HepG2 (cell line): ENCODE measurements around the gene NLRC5.

Experiments used
- ADNP ChIP-seq: sonication (generic); formaldehyde crosslinking; IDR thresholded peaks from 2 replicates; pipeline ENCODE4 v1.4.0; 2020; ENCODE audit warnings: missing genetic modification reagents
- CHD2 ChIP-seq: IDR thresholded peaks from 2 replicates; pipeline ENCODE4 v1.6.1; 2011; ENCODE audit warnings: low read depth, low read length, improper control_type of control experiment
- ERF ChIP-seq: IDR thresholded peaks from 2 replicates; pipeline ENCODE4 v1.6.1; 2018; ENCODE audit warnings: missing biosample characterization, missing genetic modification reagents
- KDM5B ChIP-seq: sonication (generic); formaldehyde crosslinking; IDR thresholded peaks from 2 replicates; pipeline ENCODE4 v1.4.0; 2020; ENCODE audit warnings: missing genetic modification reagents, mild to moderate bottlenecking, borderline replicate concordance
- MYC ChIP-seq: sonication (generic); formaldehyde crosslinking; IDR thresholded peaks from 2 replicates; pipeline ENCODE4 v1.9.0; 2021; ENCODE audit warnings: missing genetic modification reagents, borderline replicate concordance
- NR2F2 ChIP-seq: IDR thresholded peaks from 2 replicates; pipeline ENCODE4 v1.6.1; 2012; ENCODE audit warnings: low read depth, inconsistent platforms, borderline replicate concordance
- RFXAP ChIP-seq: sonication (generic); formaldehyde crosslinking; IDR thresholded peaks from 2 replicates; pipeline ENCODE4 v1.4.0; 2020; ENCODE audit warnings: missing genetic modification reagents, borderline replicate concordance
- SP1 ChIP-seq, 2 experiments: fragments of 450-650 bp in 1 of 2; sonication (generic) in 1 of 2; formaldehyde crosslinking in 1 of 2; IDR thresholded peaks; 2 replicates each; pipeline versions ENCODE4 v1.4.0 to v1.6.1; 2016 to 2020; ENCODE audit warnings: missing genetic modification reagents in 1 of 2
- ZSCAN20 ChIP-seq: sonication (generic); formaldehyde crosslinking; IDR thresholded peaks from 2 replicates; pipeline ENCODE4 v1.4.0; 2020; ENCODE audit warnings: missing genetic modification reagents, mild to moderate bottlenecking, borderline replicate concordance
- TF ChIP-seq, protein P1 (sequence below): sonication (generic); formaldehyde crosslinking; IDR thresholded peaks from 2 replicates; pipeline ENCODE4 v1.4.0; 2020; ENCODE audit warnings: missing genetic modification reagents
- TF ChIP-seq, protein P2 (sequence below): sonication (generic); formaldehyde crosslinking; IDR thresholded peaks from 2 replicates; pipeline ENCODE4 v1.5.0; 2020; ENCODE audit warnings: mild to moderate bottlenecking, missing genetic modification reagents, moderate library complexity
- TF ChIP-seq, protein P3 (sequence below): sonication (generic); formaldehyde crosslinking; IDR thresholded peaks from 2 replicates; pipeline ENCODE4 v1.8.1; 2023; ENCODE audit warnings: missing genetic modification reagents, inconsistent platforms, borderline replicate concordance
- TF ChIP-seq, protein P4 (sequence below): sonication (generic); formaldehyde crosslinking; IDR thresholded peaks from 2 replicates; pipeline ENCODE4 v1.4.0; 2020; ENCODE audit warnings: missing genetic modification reagents
- TF ChIP-seq, protein P5 (sequence below): sonication (generic); formaldehyde crosslinking; IDR thresholded peaks from 2 replicates; pipeline ENCODE4 v1.5.1; 2020; ENCODE audit warnings: missing genetic modification reagents, mild to moderate bottlenecking, borderline replicate concordance

DNA sequence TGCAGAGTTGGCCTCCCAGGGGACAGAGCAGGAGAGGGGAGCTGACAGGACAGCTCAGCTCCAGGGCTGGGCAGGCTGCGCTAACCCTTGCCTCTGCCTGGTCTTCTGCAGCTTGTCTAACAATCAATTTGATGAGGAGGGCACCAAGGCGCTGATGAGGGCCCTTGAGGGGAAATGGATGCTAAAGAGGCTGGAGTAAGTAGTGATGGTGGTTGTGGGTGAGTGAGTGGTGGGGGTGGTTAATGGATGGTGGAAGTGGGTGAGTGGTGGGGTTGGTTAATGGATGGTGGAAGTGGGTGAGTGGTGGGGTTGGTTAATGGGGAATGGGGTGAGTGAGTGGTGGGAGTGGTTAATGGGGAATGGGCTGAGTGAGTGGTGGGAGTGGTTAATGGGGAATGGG, 81.1 kb downstream of the NLRC5 start:
- TF ChIP-seq ERF (CRISPR knock-in tag): no peak
- TF ChIP-seq ADNP (CRISPR knock-in tag): no peak
- TF ChIP-seq, protein P1, sequence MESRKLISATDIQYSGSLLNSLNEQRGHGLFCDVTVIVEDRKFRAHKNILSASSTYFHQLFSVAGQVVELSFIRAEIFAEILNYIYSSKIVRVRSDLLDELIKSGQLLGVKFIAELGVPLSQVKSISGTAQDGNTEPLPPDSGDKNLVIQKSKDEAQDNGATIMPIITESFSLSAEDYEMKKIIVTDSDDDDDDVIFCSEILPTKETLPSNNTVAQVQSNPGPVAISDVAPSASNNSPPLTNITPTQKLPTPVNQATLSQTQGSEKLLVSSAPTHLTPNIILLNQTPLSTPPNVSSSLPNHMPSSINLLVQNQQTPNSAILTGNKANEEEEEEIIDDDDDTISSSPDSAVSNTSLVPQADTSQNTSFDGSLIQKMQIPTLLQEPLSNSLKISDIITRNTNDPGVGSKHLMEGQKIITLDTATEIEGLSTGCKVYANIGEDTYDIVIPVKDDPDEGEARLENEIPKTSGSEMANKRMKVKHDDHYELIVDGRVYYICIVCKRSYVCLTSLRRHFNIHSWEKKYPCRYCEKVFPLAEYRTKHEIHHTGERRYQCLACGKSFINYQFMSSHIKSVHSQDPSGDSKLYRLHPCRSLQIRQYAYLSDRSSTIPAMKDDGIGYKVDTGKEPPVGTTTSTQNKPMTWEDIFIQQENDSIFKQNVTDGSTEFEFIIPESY (CRISPR knock-in tag): no peak
- no peak for TF ChIP-seq KDM5B (CRISPR knock-in tag)
- no peak for TF ChIP-seq CHD2
- TF ChIP-seq MYC (CRISPR knock-in tag): no peak
- TF ChIP-seq ZSCAN20 (CRISPR knock-in tag): no peak
- no peak for TF ChIP-seq RFXAP (CRISPR knock-in tag)
- TF ChIP-seq, protein P2, sequence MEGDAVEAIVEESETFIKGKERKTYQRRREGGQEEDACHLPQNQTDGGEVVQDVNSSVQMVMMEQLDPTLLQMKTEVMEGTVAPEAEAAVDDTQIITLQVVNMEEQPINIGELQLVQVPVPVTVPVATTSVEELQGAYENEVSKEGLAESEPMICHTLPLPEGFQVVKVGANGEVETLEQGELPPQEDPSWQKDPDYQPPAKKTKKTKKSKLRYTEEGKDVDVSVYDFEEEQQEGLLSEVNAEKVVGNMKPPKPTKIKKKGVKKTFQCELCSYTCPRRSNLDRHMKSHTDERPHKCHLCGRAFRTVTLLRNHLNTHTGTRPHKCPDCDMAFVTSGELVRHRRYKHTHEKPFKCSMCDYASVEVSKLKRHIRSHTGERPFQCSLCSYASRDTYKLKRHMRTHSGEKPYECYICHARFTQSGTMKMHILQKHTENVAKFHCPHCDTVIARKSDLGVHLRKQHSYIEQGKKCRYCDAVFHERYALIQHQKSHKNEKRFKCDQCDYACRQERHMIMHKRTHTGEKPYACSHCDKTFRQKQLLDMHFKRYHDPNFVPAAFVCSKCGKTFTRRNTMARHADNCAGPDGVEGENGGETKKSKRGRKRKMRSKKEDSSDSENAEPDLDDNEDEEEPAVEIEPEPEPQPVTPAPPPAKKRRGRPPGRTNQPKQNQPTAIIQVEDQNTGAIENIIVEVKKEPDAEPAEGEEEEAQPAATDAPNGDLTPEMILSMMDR (CRISPR knock-in tag): no peak
- TF ChIP-seq, protein P3, sequence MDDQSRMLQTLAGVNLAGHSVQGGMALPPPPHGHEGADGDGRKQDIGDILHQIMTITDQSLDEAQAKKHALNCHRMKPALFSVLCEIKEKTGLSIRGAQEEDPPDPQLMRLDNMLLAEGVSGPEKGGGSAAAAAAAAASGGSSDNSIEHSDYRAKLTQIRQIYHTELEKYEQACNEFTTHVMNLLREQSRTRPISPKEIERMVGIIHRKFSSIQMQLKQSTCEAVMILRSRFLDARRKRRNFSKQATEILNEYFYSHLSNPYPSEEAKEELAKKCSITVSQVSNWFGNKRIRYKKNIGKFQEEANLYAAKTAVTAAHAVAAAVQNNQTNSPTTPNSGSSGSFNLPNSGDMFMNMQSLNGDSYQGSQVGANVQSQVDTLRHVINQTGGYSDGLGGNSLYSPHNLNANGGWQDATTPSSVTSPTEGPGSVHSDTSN: no peak
- no peak for TF ChIP-seq NR2F2
- no peak for TF ChIP-seq SP1 (IDR thresholded peaks at IDR 0.05)
- no peak for TF ChIP-seq SP1 (CRISPR knock-in tag; IDR thresholded peaks at IDR 0.05)
- TF ChIP-seq, protein P4, sequence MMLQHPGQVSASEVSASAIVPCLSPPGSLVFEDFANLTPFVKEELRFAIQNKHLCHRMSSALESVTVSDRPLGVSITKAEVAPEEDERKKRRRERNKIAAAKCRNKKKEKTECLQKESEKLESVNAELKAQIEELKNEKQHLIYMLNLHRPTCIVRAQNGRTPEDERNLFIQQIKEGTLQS (CRISPR knock-in tag): no peak
- TF ChIP-seq, protein P5, sequence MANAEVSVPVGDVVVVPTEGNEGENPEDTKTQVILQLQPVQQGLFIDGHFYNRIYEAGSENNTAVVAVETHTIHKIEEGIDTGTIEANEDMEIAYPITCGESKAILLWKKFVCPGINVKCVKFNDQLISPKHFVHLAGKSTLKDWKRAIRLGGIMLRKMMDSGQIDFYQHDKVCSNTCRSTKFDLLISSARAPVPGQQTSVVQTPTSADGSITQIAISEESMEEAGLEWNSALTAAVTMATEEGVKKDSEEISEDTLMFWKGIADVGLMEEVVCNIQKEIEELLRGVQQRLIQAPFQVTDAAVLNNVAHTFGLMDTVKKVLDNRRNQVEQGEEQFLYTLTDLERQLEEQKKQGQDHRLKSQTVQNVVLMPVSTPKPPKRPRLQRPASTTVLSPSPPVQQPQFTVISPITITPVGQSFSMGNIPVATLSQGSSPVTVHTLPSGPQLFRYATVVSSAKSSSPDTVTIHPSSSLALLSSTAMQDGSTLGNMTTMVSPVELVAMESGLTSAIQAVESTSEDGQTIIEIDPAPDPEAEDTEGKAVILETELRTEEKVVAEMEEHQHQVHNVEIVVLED (CRISPR knock-in tag): no peak
